ENCODE data around the gene RPL7A.

GRCh38 chr9:133368249-133368881 is 20.3 kb downstream of the RPL7A start:
- TF ChIP-seq SIN3A (IDR thresholded peaks at IDR 0.05; ENCODE audit: borderline replicate concordance, low read depth, low read length) (no peak), ZNF503 (CRISPR knock-in tag; IDR thresholded peaks at IDR 0.05) (no peak), CBFB (CRISPR knock-in tag; IDR thresholded peaks at IDR 0.05) (no peak)

Measured in HepG2 (cell line).